Measurements from ENCODE around the gene CALB2. TPM values are rescaled to one million over a fixed set of nuclear protein-coding genes. Genes with fewer than 3 reads are reported as not detected.

The CALB2 gene
- total and polyA plus RNA-seq, 2 donors (not counting 3 experiments of a cell fraction or from before 2014, with no cell fraction given), result not detected

DNA sequence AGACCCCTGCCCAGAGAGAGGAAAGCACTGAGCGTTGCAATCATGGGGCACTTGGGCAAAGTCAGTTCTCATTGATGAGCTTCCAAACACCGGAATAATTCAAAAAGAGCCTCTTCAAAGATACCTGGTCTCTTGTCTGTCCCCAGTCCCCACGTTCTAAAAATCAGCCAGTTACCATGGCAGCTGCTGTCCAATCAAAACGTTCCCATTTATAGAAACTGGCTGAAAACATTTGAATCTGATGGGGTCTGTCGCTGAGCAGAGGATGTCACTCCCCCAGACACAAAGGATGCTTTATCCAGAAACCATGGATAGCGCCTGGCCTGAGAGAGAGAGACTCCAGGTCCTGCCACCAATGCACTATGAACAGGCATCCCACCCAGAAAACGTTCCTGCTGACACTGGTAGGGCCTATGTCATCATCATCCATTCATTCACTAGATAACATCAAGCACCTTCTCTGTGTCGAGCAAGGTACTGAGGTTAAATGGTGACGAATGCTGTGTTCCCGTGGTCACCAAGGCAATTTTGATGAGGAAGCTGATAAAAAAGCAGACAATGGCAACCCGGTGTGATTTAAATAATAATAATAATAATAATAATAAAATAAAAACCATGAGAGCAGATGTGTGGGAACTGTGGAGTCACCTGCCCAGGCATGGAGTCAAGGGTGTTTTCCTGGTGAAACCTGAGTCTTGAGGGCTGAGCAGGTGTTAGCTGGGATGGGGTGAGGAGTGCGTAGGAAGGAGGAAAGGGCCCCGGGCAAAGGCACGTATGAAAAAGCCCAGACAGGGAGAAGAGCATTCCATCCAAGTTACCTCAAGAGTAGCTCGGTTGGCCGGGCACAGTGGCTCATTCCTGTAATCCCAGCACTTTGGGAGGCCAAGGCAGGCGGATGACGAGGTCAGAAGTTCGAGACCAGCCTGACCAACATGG lies 19.0 kb upstream of the CALB2 start:
- BruUV-seq (replicated peaks), result no TSS peak
- DNase-seq (ENCODE audit: low read depth, low spot score), result no peak
- Histone ChIP-seq H3K79me2 (ENCODE audit: control insufficient read depth, insufficient read depth, low read length) (no peaks in the 10 kb centered on the region), H2AFZ (ENCODE audit: low read depth, low read length) (no peak overlapping the region), H3K9me1 (replicated peaks; ENCODE audit: control insufficient read depth, extremely low read depth, insufficient read depth, low read length) (no peaks in the 10 kb centered on the region), H3K27ac (ENCODE audit: insufficient read depth, low read depth, low read length) (no peak overlapping the region), H3K4me2 (ENCODE audit: insufficient read depth, low read length) (no peak overlapping the region), H3K27me3 (ENCODE audit: control insufficient read depth in 2 of 2, insufficient read depth in 2 of 2, low read length in 2 of 2) (no peaks in the 10 kb centered on the region), H3K9ac (replicated peaks; ENCODE audit: extremely low read depth, insufficient read depth, low read length) (no peak overlapping the region), H3K4me1 (ENCODE audit: control insufficient read depth, extremely low read depth, insufficient read depth, low read length) (no peaks in the 10 kb centered on the region), H3K9me3 (replicated peaks; ENCODE audit: control insufficient read depth, insufficient read depth, low read length) (no peaks in the 10 kb centered on the region), H3K36me3 (ENCODE audit: control insufficient read depth in 2 of 2, extremely low read depth in 1 of 2, insufficient read depth in 2 of 2, low read length in 2 of 2) (no peaks in the 10 kb centered on the region), H3K4me3 (replicated peaks in 1 of 3; ENCODE audit: insufficient read depth in 1 of 3, low read depth in 1 of 3, low read length in 3 of 3) (no peak overlapping the region), H4K20me1 (replicated peaks; ENCODE audit: control insufficient read depth, extremely low read depth, insufficient read depth, low read length) (no peaks in the 10 kb centered on the region)
- no peak for TF ChIP-seq POLR2A (IDR thresholded peaks at IDR 0.05; ENCODE audit: low read depth, low read length)
- TF ChIP-seq GATA2 (IDR thresholded peaks at IDR 0.05; ENCODE audit: insufficient read depth, insufficient read length, low read depth, low read length), result no peak
- TF ChIP-seq, protein P1, sequence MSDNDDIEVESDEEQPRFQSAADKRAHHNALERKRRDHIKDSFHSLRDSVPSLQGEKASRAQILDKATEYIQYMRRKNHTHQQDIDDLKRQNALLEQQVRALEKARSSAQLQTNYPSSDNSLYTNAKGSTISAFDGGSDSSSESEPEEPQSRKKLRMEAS (IDR thresholded peaks at IDR 0.05; ENCODE audit: insufficient read depth, insufficient read length), result no peak
- no peak for TF ChIP-seq FOS (IDR thresholded peaks at IDR 0.05; ENCODE audit: borderline replicate concordance, insufficient read depth, low read length)
- TF ChIP-seq, protein P2, sequence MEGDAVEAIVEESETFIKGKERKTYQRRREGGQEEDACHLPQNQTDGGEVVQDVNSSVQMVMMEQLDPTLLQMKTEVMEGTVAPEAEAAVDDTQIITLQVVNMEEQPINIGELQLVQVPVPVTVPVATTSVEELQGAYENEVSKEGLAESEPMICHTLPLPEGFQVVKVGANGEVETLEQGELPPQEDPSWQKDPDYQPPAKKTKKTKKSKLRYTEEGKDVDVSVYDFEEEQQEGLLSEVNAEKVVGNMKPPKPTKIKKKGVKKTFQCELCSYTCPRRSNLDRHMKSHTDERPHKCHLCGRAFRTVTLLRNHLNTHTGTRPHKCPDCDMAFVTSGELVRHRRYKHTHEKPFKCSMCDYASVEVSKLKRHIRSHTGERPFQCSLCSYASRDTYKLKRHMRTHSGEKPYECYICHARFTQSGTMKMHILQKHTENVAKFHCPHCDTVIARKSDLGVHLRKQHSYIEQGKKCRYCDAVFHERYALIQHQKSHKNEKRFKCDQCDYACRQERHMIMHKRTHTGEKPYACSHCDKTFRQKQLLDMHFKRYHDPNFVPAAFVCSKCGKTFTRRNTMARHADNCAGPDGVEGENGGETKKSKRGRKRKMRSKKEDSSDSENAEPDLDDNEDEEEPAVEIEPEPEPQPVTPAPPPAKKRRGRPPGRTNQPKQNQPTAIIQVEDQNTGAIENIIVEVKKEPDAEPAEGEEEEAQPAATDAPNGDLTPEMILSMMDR (IDR thresholded peaks at IDR 0.05; ENCODE audit: extremely low read depth in 1 of 2, insufficient read depth in 1 of 2, low read depth in 1 of 2, low read length in 2 of 2), result no peak
- TF ChIP-seq JUN (IDR thresholded peaks at IDR 0.05; ENCODE audit: borderline replicate concordance, insufficient read depth, insufficient read length, low read depth), result no peak
- no peak for TF ChIP-seq EZH2 (IDR thresholded peaks at IDR 0.05; ENCODE audit: borderline replicate concordance, low read depth, low read length, severe bottlenecking)
- TF ChIP-seq MYC (IDR thresholded peaks at IDR 0.05; ENCODE audit: low read depth, low read length), result no peak
- no peak for TF ChIP-seq POLR2AphosphoS5 (IDR thresholded peaks at IDR 0.05; ENCODE audit: insufficient read depth, low read depth, low read length)
- FAIRE-seq, result no peak
- intact Hi-C loops (cut with micrococcal nuclease), result no loop called here
- dilution Hi-C loops (cut with MboI; ENCODE audit: extremely low pct_ligation_motif_present, low sequenced_read_pairs), result no loop called here
- ChIA-PET POLR2A (no interaction called here), CTCF (interaction anchor here (0.6 to 6.0 kb wide), 2 partner anchors 11 to 28 kb away, joined by 4 to 21 read pairs; no protein-coding TSS in a partner anchor)
